HS-5 (cell line): ENCODE results near the gene CUX1.

Source experiments
- DNase-seq: peaks from one replicate; pipeline ENCODE4 v3.0.0-alpha.2; 2012; ENCODE audit warnings: low read depth

The CUX1 gene

DNA sequence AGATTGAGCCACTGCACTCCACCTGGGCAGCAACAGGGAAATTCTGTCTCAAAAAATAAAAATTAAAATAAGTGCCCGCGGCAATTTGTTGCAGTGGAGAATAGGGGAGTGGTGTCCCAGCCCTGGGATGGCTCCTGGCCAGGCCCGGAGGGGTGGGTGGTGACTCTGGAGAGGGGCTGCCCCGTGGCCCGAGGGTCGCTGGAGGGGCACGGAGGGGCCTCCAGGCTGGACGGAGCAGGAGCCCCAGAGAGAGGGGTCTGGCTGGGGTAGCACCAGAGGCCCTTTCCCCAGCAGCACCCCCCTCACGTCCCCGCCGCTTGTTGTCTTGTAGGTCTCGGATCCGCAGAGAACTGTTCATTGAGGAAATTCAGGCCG lies 430.6 kb downstream of the CUX1 start:
- DNase-seq = no peak

DNA sequence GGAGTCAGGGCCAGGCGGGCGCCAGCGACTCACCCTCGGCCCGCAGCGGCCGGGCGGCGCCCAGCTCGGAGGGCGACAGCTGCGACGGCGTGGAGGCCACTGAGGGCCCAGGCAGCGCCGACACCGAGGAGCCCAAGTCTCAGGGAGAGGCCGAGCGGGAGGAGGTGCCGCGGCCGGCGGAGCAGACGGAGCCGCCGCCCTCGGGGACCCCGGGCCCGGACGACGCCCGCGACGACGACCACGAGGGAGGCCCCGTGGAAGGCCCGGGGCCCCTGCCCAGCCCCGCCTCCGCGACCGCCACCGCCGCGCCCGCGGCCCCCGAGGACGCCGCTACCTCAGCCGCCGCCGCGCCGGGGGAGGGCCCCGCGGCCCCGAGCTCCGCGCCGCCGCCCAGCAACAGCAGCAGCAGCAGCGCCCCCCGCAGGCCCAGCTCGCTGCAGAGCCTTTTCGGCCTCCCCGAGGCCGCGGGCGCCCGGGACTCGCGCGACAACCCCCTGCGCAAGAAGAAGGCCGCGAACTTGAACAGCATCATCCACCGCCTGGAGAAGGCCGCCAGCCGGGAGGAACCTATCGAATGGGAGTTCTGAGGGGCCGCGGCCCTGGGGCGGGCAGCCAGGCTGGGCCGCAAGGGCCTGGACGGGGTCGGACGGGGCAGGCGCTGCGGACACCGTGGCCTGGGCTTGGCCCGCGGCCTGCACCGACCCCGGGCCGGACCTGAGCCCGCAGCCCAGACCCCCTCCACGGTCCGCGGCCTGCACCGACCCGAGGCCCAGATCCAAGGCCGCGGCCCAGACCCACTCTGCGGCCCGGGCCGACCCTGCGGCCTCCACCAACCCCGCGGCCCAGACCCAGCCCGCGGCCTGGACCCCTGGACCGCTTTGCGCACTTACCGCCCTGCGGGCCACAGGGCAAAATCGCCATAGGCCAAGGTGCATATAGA lies 431.3 kb downstream of the CUX1 start:
- DNase-seq = no peak

DNA sequence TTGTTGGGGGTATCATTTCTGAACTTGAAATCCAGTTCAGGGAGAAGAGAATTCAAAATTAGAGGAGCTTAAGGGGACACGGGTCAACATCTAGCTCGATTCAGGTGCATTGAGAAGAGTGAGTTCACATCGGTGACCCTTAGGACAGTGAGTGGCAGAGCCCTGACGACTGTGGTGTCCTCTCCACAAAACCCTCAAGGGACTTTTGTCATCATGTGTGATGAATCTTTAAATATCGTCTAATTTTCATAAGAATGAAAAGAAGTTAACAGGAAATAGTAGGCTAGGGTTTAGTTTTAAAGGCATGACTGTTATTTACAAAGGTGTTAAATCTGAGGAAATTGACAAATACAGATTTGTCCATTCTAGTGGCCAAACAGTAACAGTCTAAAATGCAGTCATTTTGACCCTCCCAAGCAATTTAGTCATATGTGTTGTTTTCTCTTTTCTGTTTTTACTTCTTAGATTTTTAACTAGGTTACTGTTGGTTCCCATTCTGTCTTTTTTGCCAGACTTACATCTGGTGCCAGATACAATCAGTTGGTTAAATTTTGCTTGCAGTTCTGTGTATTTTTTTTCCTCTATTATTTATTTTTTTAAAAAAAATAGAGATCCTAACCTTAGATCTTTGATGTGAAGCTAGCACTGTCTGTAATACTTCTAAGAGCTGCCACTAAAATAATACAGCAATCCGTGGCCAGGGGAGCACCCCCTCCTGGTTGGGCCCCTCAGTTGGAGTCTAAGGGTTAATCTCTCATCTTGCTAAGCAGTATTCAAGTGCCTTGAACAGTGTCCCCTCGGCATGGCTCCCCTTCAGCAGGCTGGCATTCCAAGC lies 434.3 kb downstream of the CUX1 start:
- DNase-seq = no peak

DNA sequence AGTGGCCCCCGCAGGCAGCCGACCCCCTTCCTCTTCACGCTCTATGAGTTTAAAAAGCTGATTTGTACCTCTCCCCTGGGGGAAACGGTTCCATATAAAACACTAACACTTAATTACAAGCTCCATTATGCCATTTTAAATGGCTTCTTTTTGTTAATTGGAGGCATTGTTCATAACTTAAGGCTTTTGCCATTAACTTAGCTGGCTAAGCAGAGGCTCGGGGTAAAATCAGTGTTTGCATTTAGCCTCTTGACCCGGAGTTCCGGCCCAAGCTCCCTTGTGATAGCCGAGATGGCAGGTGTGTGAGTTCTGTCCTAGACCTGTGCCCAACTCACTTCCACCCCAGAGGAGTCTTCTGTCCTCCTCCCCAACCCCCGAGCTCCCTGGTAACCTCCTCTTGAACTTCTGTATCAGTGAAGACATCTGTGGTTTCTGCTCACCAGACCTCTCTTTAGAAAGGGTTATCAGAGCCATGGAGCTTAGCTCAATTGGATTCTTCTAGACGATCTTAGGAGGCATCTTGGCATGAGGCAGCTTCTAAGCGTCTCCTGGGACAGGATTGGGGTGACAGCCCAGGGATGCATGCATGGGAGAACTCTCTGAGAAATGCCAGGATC lies 435.0 kb downstream of the CUX1 start:
- DNase-seq = no peak

DNA sequence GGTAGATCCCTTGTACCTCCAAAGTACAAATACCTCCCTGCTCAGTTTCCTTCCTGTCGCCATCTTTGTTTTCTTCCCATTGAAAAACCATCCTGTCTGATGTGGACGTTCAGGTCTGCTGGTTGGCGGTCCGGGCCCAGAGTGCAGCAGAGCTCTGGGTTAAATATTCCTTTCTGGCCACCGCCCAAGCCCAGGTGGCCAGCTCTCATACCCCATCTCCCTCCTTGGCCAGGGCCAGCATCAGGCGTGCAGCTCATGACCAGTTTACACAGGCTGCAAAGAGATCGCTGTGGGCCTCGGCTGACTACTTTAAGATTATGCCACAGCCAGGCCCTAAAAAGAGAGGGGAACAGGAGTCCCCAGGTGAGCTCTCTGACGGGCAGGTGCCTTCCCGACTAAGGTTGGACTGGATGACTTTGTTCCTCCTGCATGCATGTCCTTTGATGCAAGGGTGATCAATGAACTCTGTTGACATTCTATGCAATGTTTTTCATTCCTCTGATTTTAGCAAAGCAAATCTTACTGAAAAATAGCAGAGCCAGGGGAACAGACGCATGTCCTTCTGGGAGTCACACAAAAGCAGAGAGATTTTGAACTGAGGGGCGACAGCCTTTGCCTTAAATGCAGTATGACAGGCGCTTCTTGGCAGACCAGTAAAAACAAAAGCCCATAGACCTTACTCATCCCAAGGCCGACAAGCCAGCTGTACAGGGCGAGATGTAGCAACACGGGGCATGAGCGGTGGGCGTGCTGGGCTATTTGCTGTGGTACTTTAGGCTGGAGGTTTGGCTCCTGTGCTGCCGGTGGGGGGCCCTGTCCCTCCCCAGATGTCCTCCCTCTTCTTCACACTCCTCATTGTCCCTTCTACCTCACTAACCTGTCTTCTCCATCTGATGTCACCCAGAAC lies 435.9 kb downstream of the CUX1 start:
- no peak for DNase-seq

DNA sequence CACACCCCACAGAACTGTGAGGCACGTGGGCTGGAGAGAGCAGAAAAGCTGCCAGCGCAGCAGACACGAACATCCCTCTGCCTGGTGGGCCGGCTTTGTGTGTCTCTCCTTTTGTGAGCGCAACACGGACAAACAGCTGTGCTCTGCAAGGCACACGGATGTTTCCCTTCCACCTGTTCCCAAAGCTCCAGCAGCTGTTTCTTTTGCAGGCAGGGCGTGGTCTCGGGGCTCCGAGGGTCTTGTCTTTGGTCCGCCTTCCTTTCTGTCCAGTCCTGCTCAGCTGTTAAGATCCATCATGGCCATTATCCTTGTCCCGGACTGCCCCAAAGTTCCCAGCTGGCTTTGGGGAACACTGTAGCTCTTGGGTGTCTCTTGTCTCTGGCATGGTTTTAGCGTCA lies 436.5 kb downstream of the CUX1 start:
- no peak for DNase-seq

DNA sequence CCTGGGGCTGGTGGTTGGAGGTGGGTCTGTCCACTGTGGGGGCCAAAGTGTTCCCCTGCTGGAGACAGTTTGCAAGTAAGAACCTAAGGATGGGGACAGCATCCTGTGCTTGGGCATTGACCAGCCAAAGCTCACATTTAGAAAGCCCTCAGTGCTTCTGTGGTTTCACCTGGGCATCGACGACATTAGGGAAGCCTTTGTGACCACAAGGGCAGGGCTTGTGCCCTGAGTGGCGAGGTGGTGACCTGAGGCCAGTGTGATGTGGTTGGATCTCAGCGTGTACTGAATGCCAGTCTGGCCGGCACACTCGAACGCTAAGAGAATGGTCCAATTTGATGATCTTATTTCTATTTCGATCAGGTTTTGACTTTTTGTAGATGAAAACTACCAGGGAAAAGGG lies 437.1 kb downstream of the CUX1 start:
- no peak for DNase-seq

DNA sequence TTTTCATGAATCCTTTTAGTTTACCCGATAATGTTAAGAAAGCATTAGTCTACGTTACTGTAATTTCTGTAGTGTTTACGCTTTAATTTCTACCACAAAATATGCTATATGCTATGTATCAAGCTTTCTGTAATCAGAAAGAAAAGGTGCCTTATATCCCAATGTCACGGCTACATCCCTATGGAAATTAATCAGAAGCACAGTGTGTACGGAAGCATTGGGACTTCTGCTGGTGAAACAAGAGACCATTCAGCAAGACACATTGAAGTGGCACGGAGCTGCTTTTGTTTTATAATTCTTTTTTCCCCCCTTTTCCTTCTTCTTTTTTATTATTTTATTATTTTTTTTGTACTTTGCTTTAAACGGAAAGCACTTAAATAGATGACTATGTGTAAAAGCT lies 438.1 kb downstream of the CUX1 start:
- DNase-seq = no peak

DNA sequence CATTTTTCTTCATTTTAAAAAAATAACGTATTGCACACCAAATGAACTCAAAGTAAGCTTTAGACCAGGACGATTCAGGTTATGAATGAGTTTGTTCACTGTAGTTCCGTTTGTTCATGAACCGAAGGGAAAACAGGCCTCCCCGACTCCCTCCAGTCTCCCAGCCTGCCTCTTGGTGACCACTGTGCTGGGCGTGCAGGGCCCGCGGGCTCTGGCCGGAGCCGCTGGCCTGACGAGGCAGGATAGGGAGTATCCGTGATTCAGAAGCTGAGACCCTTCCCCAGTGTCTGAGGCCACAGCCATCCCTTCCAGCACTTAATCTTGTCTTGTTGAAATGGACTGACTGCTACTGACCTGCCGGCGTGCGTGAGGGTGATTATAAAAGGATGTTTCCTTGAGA lies 438.5 kb downstream of the CUX1 start:
- DNase-seq = no peak

DNA sequence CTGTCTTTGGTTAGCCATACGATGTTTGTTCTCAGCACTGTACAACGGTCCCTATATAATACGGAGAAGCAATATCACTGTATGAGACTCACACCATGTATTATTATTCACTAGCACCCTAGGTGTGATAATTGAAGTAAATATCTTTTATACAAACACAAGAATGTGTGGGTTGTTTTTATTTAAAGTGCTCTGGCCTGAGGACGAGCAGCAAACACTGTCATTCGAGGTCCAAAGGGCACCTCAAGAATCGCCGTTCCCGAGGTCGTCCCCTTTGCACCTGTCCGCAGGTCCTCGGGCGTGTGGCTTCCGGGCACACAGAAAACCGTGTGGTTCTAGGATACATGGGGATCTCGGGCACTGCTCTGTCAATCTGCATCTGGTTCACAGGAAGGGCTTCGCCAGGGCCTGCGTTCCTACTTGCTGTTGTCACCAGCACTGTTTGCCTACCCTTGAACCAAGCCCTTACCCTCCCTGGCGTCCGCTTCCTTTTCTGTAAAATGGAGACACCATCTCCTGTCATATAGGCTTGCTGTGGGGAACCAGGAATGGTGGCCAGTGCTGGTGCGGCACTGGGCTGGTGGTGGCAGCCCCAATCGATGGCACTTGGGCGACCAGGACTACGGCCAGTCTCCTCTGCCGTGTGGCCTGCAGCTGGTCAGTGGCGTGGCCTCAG lies 440.8 kb downstream of the CUX1 start:
- no peak for DNase-seq

DNA sequence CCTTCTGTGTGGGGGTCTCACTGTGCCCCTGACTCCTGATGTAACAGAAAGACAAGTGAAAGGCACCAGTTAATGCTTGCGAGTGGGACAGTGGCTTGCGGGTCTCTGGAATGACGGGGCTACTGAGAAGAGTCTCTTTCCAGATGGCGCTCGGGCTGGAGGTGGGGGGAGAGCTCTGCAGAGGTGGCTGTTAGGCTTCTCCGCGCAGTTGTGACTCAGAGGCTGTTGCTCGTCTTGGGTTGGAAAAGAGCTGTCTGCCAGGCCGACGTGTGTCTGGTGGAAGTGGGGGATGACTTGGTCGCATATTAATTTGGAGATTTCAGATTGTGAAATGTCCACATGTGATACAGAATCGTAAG lies 441.3 kb downstream of the CUX1 start:
- no peak for DNase-seq

DNA sequence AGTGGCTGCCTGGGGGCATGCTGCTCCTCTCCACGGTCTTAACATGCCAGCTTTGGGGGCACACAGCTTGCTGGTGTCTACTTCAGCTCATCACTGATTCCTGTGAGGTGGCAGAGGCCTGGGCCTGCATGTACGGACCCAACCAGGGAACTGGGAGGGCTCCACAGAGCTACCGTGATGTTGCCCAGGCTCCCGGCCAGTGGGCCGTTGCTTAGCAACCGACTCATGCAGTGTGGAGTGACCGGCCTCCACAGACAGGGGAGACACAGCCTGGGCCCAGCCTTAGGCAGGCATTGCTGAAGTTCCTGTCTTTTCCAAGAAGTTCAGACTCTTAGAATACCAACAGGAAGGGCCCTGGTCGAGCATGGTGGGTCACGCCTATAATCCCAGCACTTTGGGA lies 443.4 kb downstream of the CUX1 start:
- DNase-seq = no peak

DNA sequence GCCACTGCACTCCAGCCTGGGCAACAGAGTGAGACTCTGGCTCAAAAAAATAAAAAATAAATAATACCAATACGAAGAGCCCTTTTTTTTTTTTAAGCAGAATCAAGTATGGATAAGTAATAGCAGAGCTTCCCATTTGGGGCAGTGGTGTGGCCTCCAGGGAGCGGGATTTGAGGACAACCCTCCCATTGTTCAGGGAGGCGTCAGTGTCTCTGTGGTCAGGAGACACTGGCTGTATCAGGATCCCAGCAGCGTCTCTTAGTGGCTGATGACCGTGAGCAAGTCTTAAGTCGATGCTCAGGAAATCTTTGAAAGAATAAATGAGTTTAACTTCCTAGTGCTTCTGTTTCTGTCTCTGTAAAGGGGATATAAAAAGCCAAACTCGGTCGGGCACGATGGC lies 444.0 kb downstream of the CUX1 start:
- no peak for DNase-seq

DNA sequence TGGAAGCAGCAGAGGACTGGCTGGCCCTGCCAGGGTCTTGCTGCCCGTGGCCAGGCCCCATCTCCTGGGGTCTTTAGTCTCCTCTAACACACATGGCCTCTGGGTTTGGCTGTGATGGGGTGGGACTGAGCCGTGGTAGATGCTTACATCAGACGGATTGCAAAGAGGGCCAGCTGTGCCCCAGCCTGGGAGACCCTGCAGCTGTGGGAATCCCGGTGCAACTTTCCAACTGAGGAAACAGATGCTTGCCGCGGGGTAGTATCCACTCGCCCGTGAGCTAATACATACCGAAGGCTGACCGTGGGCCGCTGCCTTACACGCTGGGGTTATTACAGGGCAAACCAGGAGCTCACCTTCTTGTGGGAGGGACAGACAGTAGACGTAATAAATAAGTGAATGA lies 445.1 kb downstream of the CUX1 start:
- DNase-seq = no peak

DNA sequence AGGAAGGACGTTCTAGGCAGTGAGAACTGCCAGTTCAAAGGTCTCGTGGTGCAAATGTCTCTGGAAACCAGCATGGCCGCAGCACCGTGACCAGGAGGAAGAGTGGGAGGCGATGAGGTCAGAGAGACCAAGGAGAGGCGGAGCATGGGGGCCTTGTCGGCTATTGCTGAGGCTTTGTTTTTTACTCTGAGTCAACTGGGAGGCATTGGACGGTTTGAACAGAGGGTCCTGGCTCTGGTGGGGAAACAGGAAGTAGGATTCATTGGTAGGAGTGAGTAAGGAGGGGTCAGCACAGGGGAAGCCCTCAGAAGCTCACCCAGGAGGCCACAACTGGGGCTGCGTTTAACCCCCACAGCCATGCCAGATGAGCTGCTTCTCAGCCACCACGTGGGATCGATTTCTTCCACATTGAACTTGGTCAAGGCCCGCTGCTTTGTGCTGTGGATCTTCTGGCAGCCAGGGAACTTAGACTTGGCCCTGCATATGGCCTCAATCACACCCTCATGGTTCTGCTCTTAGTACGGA lies 447.0 kb downstream of the CUX1 start:
- DNase-seq = no peak

DNA sequence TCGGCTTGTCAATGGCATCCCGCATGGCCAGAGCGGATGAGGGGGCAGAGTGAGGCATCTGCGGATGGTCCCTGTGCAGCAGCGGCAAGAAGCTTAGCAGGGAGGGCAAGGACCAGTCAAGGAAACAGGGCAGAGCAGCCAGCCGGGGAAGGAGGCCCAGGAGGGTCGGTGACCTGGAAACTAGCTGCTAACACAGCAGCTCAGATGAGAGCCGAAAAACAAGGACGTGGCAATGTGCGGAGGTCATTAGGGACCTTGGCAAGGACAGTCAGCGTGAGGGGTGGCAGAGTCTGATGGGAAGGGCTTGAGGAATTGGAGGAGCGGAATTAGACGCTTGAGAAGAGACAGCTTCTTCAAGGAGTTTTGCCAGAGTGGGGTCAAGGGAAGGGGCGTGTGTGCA lies 449.1 kb downstream of the CUX1 start:
- DNase-seq = no peak

DNA sequence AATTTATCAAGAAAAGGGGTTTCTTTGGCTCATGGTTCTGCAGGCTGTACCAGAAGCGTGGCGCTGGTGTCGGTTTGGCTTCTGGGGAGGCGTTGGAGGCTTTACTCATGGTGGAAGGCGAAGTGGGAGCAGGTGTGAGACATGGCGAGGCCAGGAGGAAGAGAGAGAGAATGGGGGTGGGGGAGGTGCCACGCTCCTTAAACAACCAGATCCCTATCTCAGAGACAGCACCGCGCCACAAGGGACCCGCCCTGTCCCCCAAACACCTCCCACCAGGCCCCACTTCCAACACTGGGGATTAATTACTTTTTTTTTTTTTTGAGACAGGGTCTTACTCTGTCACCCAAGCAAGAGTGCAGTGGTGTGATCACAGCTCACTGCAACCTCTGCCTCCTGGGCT lies 451.2 kb downstream of the CUX1 start:
- no peak for DNase-seq

DNA sequence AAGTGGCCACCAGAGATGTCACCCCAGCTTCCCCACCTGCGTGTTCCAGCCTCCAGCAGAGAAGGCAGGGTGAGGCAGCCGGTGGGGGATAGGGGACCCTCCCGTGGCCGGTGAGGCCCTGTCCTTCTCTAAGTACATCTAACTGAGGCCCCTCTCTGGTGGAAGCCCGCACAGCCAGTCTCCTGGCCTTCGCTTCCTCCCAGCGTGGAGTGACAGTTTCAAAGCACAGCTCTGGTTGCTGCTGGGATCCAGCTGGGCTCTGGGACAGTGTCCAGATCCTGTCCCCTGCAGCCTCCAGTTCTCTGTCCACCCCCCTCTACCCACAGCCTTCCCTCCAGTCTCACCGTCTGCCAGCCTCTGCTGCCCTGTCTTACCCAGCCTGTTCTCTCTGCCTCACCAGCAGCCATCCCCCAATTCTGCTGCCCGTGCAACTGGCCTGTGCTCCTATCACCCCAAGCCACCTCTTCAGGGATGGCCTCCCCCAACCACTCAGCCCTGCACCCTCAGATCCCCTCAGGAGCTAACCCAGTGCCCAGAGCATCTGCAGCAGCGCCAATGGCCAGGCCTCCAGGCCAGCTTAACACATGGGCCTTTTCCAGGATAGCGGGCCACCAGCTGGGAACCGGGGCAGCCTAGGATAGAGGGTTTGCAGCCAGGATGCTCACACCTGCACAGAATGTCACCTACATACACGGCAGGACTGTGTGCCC lies 452.9 kb downstream of the CUX1 start:
- DNase-seq = no peak

DNA sequence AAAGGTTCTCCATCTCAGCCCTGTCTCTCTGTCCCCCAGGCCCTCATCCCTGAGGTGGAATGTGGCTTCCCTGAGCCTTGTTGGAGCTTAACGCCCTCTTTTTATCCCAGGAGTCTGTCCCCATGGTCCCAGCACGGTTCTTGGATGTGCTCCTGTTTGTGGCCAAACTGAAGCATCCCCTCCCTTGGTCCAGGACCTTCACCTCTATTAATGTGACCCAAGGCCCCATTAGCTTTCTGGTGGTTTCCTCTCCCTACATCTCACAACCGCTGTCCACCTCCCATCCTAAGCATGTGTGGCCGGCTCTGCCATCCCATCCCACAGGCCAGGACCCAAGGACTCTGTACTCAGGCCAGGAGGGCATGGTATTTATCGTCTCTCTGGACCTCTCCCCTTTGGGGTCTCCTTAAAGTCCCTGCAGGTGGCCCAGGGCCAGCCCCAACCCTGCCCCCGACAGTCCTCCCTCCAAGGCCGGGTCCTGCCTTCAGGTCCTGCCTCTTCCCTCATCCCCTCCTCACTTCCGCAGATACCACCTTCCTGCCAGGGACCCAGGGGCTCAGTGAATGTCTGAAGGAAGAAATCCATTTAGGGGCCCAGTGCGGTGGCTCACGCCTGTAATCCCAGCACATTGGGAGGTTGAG lies 453.9 kb downstream of the CUX1 start:
- DNase-seq = no peak
